IMR-90 (cell line): ENCODE results near the gene ARL8B. TPM values are rescaled to one million over a fixed set of nuclear protein-coding genes. Genes with fewer than 3 reads are reported as not detected.

Experiments
- BHLHE40 ChIP-seq: fragments of 150-350 bp; IDR thresholded peaks from 2 replicates; pipeline ENCODE4 v1.6.1; 2016; ENCODE audit warnings: mild to moderate bottlenecking, low read depth, low read length
- ELK1 ChIP-seq: fragments of 150-350 bp; IDR thresholded peaks from 2 replicates; pipeline ENCODE4 v1.6.1; 2016; ENCODE audit warnings: low read depth, mild to moderate bottlenecking, low read length, moderate library complexity, borderline replicate concordance
- RFX5 ChIP-seq: IDR thresholded peaks from 2 replicates; pipeline ENCODE4 v1.8.0; 2012; ENCODE audit warnings: low read depth, mild to moderate bottlenecking, low read length, moderate library complexity
- SMC3 ChIP-seq: fragments of 150-350 bp; IDR thresholded peaks from 2 replicates; pipeline ENCODE4 v1.6.1; 2016; ENCODE audit warnings: low read depth, mild to moderate bottlenecking, antibody characterized with exemption, low read length, moderate library complexity
- polyA plus RNA-seq, 3 experiments: library from polyadenylated mRNA; depleted of rRNA; stranded (reverse); fragments of >200 nt; gene quantifications; 2 replicates each; pipeline ENCODE4 v1.2.3, GENCODE V29; 2012; ENCODE audit warnings: low replicate concordance in 1 of 3
- total RNA-seq: library from RNA; depleted of rRNA; stranded (reverse); fragments of >200 nt; gene quantifications from 2 replicates; pipeline ENCODE4 v1.2.3, GENCODE V29; 2012

ARL8B gene
- total and polyA plus RNA-seq, 2 of the 4 experiments (the other 2 are of a cell fraction) = 32.3 to 47.0 TPM

DNA sequence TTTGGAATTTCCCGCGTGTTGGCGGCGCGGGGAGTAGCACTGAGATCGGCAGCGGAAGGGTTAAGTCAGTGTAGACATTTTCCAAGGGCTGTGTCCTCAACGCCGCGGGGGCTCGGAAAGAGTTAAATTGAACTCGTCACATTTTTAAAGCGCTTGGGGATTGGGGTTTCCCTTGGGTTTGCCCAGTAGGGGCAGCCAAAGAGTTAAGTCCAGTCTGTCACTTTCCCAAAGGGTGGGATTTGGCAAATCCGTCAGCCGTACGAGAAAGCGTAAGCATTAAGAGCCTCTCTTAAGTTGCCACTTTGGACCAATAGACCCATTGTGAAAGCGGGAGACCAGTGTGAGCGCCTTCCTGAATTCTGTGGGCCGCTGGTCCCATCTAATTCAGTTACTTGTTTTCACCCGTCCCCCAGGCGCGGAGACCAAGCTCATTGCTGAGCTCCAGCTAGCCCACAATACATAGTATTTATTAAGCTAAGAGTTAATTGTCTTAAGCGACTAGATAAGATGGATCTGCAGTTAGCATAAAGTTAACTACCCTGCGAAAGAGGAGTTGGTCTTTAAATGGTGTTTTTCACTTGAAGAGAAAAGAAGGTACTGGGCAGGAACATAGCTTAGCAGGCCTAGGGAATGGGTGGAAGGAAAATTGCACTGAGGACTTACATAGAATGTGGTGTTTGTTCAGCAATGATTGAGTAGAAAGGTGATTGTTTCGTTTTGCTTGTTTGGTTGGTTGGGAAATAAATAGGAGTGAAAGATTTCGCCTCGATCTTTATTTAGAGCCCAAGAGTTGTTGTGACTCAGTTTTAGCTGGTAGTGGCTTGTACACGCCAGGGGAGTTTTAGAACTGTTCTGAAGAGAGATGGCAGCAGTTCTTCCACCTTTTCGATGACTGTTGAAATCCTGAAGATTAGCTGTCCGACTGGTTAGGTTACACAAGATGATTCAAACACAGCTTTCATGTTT is 932 bp downstream of the ARL8B start (continued):
- TF ChIP-seq ELK1 (no peak), SMC3 (no peak), BHLHE40 (no peak), RFX5 (no peak)
